ENCODE data around the gene LDB3. TPM values are rescaled to one million over a fixed set of nuclear protein-coding genes. Genes with fewer than 3 reads are reported as not detected.
A peak's percentile ranks its signal among the peaks of the same experiment; 100 is the strongest.

LDB3 gene
- total RNA-seq, 5 donors from 2014 or later (not counting 1 experiment from before 2014, with no cell fraction given), result 0.07 to 0.16 (median 0.12) TPM; not detected in 2

GRCh38 chr10:86650151-86650550, 18.2 kb upstream of the LDB3 start:
- ChIA-PET CTCF (no interaction called here), POLR2A (no interaction called here)
- Mint-ChIP-seq H3K27ac (no peak overlapping the region), H3K4me3 (no peak overlapping the region), H3K27me3 (peaks cover 0 to 4% of the 10 kb centered on the region in 2 donors), H3K4me1 (no peaks in the 10 kb centered on the region), H3K9me3 (no peaks in the 10 kb centered on the region), H3K36me3 (no peaks in the 10 kb centered on the region)
- Histone ChIP-seq H3K4me1 (ENCODE audit: control insufficient read depth in 1 of 2, extremely low read depth in 1 of 2, insufficient read depth in 2 of 2, low read length in 2 of 2) (no peaks in the 10 kb centered on the region), H3K27ac (ENCODE audit: low read length) (no peak overlapping the region), H3K4me3 (ENCODE audit: control insufficient read depth in 1 of 2, extremely low read depth in 1 of 2, low read length in 1 of 2) (no peak overlapping the region), H3K36me3 (ENCODE audit: control insufficient read depth in 2 of 2, extremely low read depth in 1 of 2, insufficient read depth in 1 of 2, low read length in 1 of 2) (no peaks in the 10 kb centered on the region), H3K27me3 (replicated peaks in 1 of 2; ENCODE audit: control insufficient read depth in 2 of 2, extremely low read depth in 1 of 2, insufficient read depth in 2 of 2, low read length in 1 of 2) (peaks cover 0 to 22% of the 10 kb centered on the region in 2 experiments), H3K9me3 (no peaks in the 10 kb centered on the region)
- DNase-seq, result peak in 1 of 35 experiments; percentile 20
- 89% methylated on average over 7 of the region's 8 CpGs for WGBS (ENCODE audit: insufficient coverage)
- ATAC-seq (replicated peaks in 1 of 4), result no peak

- no peaks in the 10 kb centered on the region for H3K36me3 ChIP-seq (ENCODE audit: control insufficient read depth in 2 of 2, extremely low read depth in 1 of 2, insufficient read depth in 1 of 2, low read length in 1 of 2)
- POLR2A ChIA-PET, result no interaction called here
- no peak overlapping the region for H3K27ac ChIP-seq (ENCODE audit: low read length)
- H3K4me3 ChIP-seq (ENCODE audit: control insufficient read depth in 1 of 2, extremely low read depth in 1 of 2, low read length in 1 of 2), result no peak overlapping the region
- Mint-ChIP-seq H3K36me3 (no peaks in the 10 kb centered on the region), H3K4me3 (no peak overlapping the region), H3K27ac (no peak overlapping the region), H3K4me1 (no peaks in the 10 kb centered on the region), H3K9me3 (no peaks in the 10 kb centered on the region), H3K27me3 (peaks cover 0 to 4% of the 10 kb centered on the region in 2 donors)
- DNase-seq (no peak), ATAC-seq (replicated peaks in 1 of 4) (no peak)
- H3K27me3 ChIP-seq (replicated peaks in 1 of 2; ENCODE audit: control insufficient read depth in 2 of 2, extremely low read depth in 1 of 2, insufficient read depth in 2 of 2, low read length in 1 of 2), result peaks cover 0 to 22% of the 10 kb centered on the region in 2 experiments
- no peaks in the 10 kb centered on the region for H3K9me3 ChIP-seq
- no peaks in the 10 kb centered on the region for H3K4me1 ChIP-seq (ENCODE audit: control insufficient read depth in 1 of 2, extremely low read depth in 1 of 2, insufficient read depth in 2 of 2, low read length in 2 of 2)
- CTCF ChIA-PET, result no interaction called here
- 64% methylated on average over 2 of the region's 8 CpGs for WGBS (ENCODE audit: insufficient coverage)
These were observed 17.3 kb upstream of the LDB3 start for GRCh38 chr10:86651021-86651471.

GRCh38 chr10:86651631-86652331, 16.5 kb upstream of the LDB3 start:
- ChIA-PET CTCF (no interaction called here), POLR2A (no interaction called here)
- H3K27ac ChIP-seq (ENCODE audit: low read length), result no peak overlapping the region
- H3K36me3 ChIP-seq (ENCODE audit: control insufficient read depth in 2 of 2, extremely low read depth in 1 of 2, insufficient read depth in 1 of 2, low read length in 1 of 2), result no peaks in the 10 kb centered on the region
- no peaks in the 10 kb centered on the region for H3K4me1 Mint-ChIP-seq
- H3K4me3 Mint-ChIP-seq, result no peak overlapping the region
- peak in 2 of 35 experiments; percentile 12 to 23 for DNase-seq
- 88% methylated on average over 9 of the region's 16 CpGs for WGBS (ENCODE audit: insufficient coverage)
- H3K27me3 Mint-ChIP-seq, result peaks cover 0 to 4% of the 10 kb centered on the region in 2 donors
- H3K9me3 ChIP-seq, result no peaks in the 10 kb centered on the region
- no peaks in the 10 kb centered on the region for H3K36me3 Mint-ChIP-seq
- H3K4me1 ChIP-seq (ENCODE audit: control insufficient read depth in 1 of 2, extremely low read depth in 1 of 2, insufficient read depth in 2 of 2, low read length in 2 of 2), result no peaks in the 10 kb centered on the region
- H3K27ac Mint-ChIP-seq, result no peak overlapping the region
- H3K4me3 ChIP-seq (ENCODE audit: control insufficient read depth in 1 of 2, extremely low read depth in 1 of 2, low read length in 1 of 2), result no peak overlapping the region
- peaks cover 0 to 22% of the 10 kb centered on the region in 2 experiments for H3K27me3 ChIP-seq (replicated peaks in 1 of 2; ENCODE audit: control insufficient read depth in 2 of 2, extremely low read depth in 1 of 2, insufficient read depth in 2 of 2, low read length in 1 of 2)
- no peak for ATAC-seq (replicated peaks in 1 of 4)
- H3K9me3 Mint-ChIP-seq, result no peaks in the 10 kb centered on the region

DNA sequence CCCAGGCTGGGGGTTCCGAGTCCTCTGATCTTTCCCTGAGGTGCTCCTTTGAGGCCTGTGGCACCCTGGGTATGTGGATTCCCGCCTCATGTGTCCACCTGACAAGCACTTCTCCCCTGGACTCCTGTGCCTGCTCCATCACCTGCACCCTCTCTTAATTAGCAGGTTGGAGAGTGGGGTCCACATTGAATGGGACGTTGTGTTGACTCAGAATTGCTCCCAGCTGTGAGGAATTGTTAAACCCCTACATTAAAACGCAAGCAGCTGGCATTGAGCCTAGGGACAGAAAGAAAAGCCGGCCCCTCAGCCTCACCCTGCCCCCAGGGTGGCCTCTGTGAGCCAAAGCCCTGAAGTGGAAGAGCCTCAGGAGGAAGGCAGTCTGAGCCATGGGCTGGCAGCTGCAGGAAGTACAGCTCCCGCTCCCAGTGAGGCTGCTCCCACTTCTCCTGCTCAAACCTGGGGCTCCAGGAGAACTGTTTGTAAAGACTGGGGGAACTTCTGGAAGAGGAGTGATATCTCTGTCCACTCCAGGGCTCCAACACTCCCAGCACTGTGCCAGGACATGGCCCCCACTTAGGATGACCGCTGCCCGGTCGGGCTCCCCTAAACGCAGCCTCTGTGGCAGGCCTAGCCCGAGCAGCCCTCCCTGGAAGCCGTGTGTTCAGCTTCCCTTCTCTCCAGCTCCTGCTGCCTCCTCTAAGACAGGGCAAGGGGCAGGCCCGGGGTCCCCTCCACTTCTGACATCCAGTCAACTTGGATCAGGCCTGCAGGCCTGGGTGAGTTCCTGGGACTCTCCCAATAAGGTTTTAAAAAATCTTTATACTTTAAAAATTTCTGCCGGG, 15.7 kb upstream of the LDB3 start:
- no peak overlapping the region for H3K27ac Mint-ChIP-seq
- POLR2A ChIA-PET, result no interaction called here
- H3K27me3 ChIP-seq (replicated peaks in 1 of 2; ENCODE audit: control insufficient read depth in 2 of 2, extremely low read depth in 1 of 2, insufficient read depth in 2 of 2, low read length in 1 of 2), result peaks cover 0 to 22% of the 10 kb centered on the region in 2 experiments
- no peak for ATAC-seq (replicated peaks in 1 of 4)
- 85% methylated on average over 7 of the region's 14 CpGs for WGBS (ENCODE audit: insufficient coverage)
- no peak overlapping the region for H3K27ac ChIP-seq (ENCODE audit: low read length)
- no peaks in the 10 kb centered on the region for H3K9me3 Mint-ChIP-seq
- no peaks in the 10 kb centered on the region for H3K4me1 Mint-ChIP-seq
- peak in 2 of 35 experiments; percentile 9 to 17 for DNase-seq
- H3K4me3 ChIP-seq (ENCODE audit: control insufficient read depth in 1 of 2, extremely low read depth in 1 of 2, low read length in 1 of 2), result no peak overlapping the region
- H3K27me3 Mint-ChIP-seq, result peaks cover 3 to 4% of the 10 kb centered on the region in 2 donors
- no peaks in the 10 kb centered on the region for H3K36me3 ChIP-seq (ENCODE audit: control insufficient read depth in 2 of 2, extremely low read depth in 1 of 2, insufficient read depth in 1 of 2, low read length in 1 of 2)
- H3K4me1 ChIP-seq (ENCODE audit: control insufficient read depth in 1 of 2, extremely low read depth in 1 of 2, insufficient read depth in 2 of 2, low read length in 2 of 2), result no peaks in the 10 kb centered on the region
- no peak overlapping the region for H3K4me3 Mint-ChIP-seq
- H3K36me3 Mint-ChIP-seq, result no peaks in the 10 kb centered on the region
- no peaks in the 10 kb centered on the region for H3K9me3 ChIP-seq
- CTCF ChIA-PET, result no interaction called here

- Mint-ChIP-seq H3K27me3 (peaks cover 3 to 4% of the 10 kb centered on the region in 2 donors), H3K9me3 (no peaks in the 10 kb centered on the region), H3K27ac (no peak overlapping the region), H3K4me1 (no peaks in the 10 kb centered on the region), H3K4me3 (no peak overlapping the region), H3K36me3 (no peaks in the 10 kb centered on the region)
- no CpG with 5 or more reads among the region's 3 CpGs for WGBS (ENCODE audit: insufficient coverage)
- ChIA-PET POLR2A (no interaction called here), CTCF (no interaction called here)
- H3K27me3 ChIP-seq (replicated peaks in 1 of 2; ENCODE audit: control insufficient read depth in 2 of 2, extremely low read depth in 1 of 2, insufficient read depth in 2 of 2, low read length in 1 of 2), result peaks cover 0 to 24% of the 10 kb centered on the region in 2 experiments
- no peak overlapping the region for H3K27ac ChIP-seq (ENCODE audit: low read length)
- H3K36me3 ChIP-seq (ENCODE audit: control insufficient read depth in 2 of 2, extremely low read depth in 1 of 2, insufficient read depth in 1 of 2, low read length in 1 of 2), result no peaks in the 10 kb centered on the region
- H3K4me3 ChIP-seq (ENCODE audit: control insufficient read depth in 1 of 2, extremely low read depth in 1 of 2, low read length in 1 of 2), result no peak overlapping the region
- no peaks in the 10 kb centered on the region for H3K4me1 ChIP-seq (ENCODE audit: control insufficient read depth in 1 of 2, extremely low read depth in 1 of 2, insufficient read depth in 2 of 2, low read length in 2 of 2)
- ATAC-seq (replicated peaks in 1 of 4) (no peak), DNase-seq (peak in 1 of 35 experiments; percentile 21)
- H3K9me3 ChIP-seq, result no peaks in the 10 kb centered on the region
These were observed 14.9 kb upstream of the LDB3 start for GRCh38 chr10:86653379-86653778.

DNA sequence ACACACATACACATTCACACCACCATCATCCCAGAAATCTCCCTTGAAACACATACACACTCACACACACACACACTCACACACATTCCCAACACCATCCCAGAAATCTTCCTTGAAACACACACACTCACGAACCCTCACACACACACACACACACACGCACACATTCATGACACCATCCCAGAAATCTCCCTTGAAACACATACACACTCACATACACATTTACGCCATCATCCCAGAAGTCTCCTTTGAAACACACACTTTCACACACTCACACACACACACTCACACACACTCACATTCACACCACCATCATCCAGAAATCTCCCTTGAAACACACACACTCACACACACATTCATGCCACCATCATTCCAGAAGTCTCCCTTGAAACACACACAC, 14.3 kb upstream of the LDB3 start:
- WGBS (ENCODE audit: insufficient coverage), result 90% methylated on average over 3 of the region's 3 CpGs
- Histone ChIP-seq H3K27me3 (replicated peaks in 1 of 2; ENCODE audit: control insufficient read depth in 2 of 2, extremely low read depth in 1 of 2, insufficient read depth in 2 of 2, low read length in 1 of 2) (peaks cover 0 to 22% of the 10 kb centered on the region in 2 experiments), H3K4me3 (ENCODE audit: control insufficient read depth in 1 of 2, extremely low read depth in 1 of 2, low read length in 1 of 2) (no peak overlapping the region), H3K4me1 (ENCODE audit: control insufficient read depth in 1 of 2, extremely low read depth in 1 of 2, insufficient read depth in 2 of 2, low read length in 2 of 2) (no peaks in the 10 kb centered on the region), H3K36me3 (ENCODE audit: control insufficient read depth in 2 of 2, extremely low read depth in 1 of 2, insufficient read depth in 1 of 2, low read length in 1 of 2) (no peaks in the 10 kb centered on the region), H3K27ac (ENCODE audit: low read length) (no peak overlapping the region), H3K9me3 (no peaks in the 10 kb centered on the region)
- H3K4me1 Mint-ChIP-seq, result no peaks in the 10 kb centered on the region
- peaks cover 3 to 4% of the 10 kb centered on the region in 2 donors for H3K27me3 Mint-ChIP-seq
- ChIA-PET POLR2A (no interaction called here), CTCF (no interaction called here)
- DNase-seq (peak in 1 of 35 experiments; percentile 16), ATAC-seq (replicated peaks in 1 of 4) (no peak)
- no peaks in the 10 kb centered on the region for H3K36me3 Mint-ChIP-seq
- H3K27ac Mint-ChIP-seq, result no peak overlapping the region
- H3K4me3 Mint-ChIP-seq, result no peak overlapping the region
- H3K9me3 Mint-ChIP-seq, result no peaks in the 10 kb centered on the region

Data from T-cell (primary cell).